C4-2B (cell line): ENCODE measurements around the gene CDH23.

ENCODE experiments used
- H3K27ac ChIP-seq: fragments of 450-650 bp; 2 replicates; pipeline ENCODE4 v1.5.1; 2017
- CTCF ChIP-seq: fragments of 450-650 bp; conservative IDR thresholded peaks from 2 replicates; pipeline ENCODE4 v1.5.1; 2017; ENCODE audit warnings: mild to moderate bottlenecking
- ZFX ChIP-seq: fragments of 450-650 bp; IDR thresholded peaks from 2 replicates; pipeline ENCODE4 v1.6.1; 2017

CDH23 gene

GRCh38 chr10:71362141-71362540 lies 34.6 kb upstream of the CDH23 start:
- no peak for TF ChIP-seq ZFX
- no peak for TF ChIP-seq CTCF
- H3K27ac ChIP-seq = no peak overlapping the region

DNA sequence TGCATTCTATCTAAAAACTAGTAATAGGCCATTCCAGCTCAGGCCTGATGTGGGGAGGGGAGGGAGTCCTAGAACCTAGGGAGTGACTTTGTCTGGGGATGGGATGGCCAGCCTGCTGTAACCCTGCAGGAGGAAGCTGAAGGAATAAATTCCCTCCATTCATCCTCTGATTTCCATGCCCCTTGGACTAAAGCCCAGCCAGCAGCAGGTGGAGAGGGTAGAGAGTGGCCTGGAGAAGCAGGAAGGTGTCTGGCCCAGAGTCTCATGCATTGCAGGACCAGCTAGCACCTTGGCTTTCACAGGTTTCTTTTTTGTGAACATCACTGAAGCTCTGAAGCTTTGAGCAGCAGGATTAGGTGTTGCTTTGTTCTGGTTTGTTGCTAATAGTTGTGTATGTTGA lies 32.8 kb upstream of the CDH23 start:
- TF ChIP-seq CTCF = no peak
- no peak for TF ChIP-seq ZFX
- no peak overlapping the region for H3K27ac ChIP-seq

- TF ChIP-seq CTCF (no peak), ZFX (no peak)
These were observed 31.4 kb upstream of the CDH23 start for GRCh38 chr10:71365366-71365765.

GRCh38 chr10:71366690-71367089 lies 30.0 kb upstream of the CDH23 start:
- no peak overlapping the region for H3K27ac ChIP-seq
- TF ChIP-seq CTCF (no peak), ZFX (no peak)

More at GRCh38 chr10:71365366-71365765, 31.4 kb upstream of the CDH23 start:
- H3K27ac ChIP-seq = no peak overlapping the region

GRCh38 chr10:71367271-71367670 lies 29.4 kb upstream of the CDH23 start:
- TF ChIP-seq CTCF (no peak), ZFX (no peak)

GRCh38 chr10:71368176-71368575 lies 28.5 kb upstream of the CDH23 start:
- TF ChIP-seq CTCF = no peak
- no peak for TF ChIP-seq ZFX
- H3K27ac ChIP-seq = no peak overlapping the region

More at GRCh38 chr10:71367271-71367670, 29.4 kb upstream of the CDH23 start:
- no peak overlapping the region for H3K27ac ChIP-seq

GRCh38 chr10:71368643-71369042 lies 28.1 kb upstream of the CDH23 start:
- H3K27ac ChIP-seq = no peak overlapping the region
- TF ChIP-seq ZFX (no peak), CTCF (no peak; the same call in 1 of the 2 replicates)
